Epithelial cell of prostate (primary cell): ENCODE measurements around the gene SRRM3.
"Not testable (repeated sequence)": the region's sequence is repeated elsewhere in the genome, so short reads cannot be mapped to it uniquely, and the experiment has no call there.

Experiments used
- DNase-seq: peaks from one replicate; pipeline ENCODE4 v3.0.0-alpha.2; 2011; ENCODE audit warnings: low read depth, low spot score
- H3K27ac ChIP-seq: fragments of 450-650 bp; 2 replicates; pipeline ENCODE4 v1.5.1; 2017; ENCODE audit warnings: mild to moderate bottlenecking

Gene SRRM3

GRCh38 chr7:76259124-76260093 is 57.7 kb downstream of the SRRM3 start:
- no peak for DNase-seq
- H3K27ac ChIP-seq, result no peak overlapping the region

GRCh38 chr7:76260171-76260703 is 58.5 kb downstream of the SRRM3 start:
- DNase-seq, result no peak

GRCh38 chr7:76261329-76261728 is 59.6 kb downstream of the SRRM3 start:
- H3K27ac ChIP-seq, result no peak overlapping the region
- DNase-seq, result no peak

More at GRCh38 chr7:76260171-76260703, 58.5 kb downstream of the SRRM3 start:
- H3K27ac ChIP-seq, result no peak overlapping the region

- no peak for DNase-seq
- H3K27ac ChIP-seq, result no peak overlapping the region
These were observed 60.2 kb downstream of the SRRM3 start for GRCh38 chr7:76261931-76262330.

DNA sequence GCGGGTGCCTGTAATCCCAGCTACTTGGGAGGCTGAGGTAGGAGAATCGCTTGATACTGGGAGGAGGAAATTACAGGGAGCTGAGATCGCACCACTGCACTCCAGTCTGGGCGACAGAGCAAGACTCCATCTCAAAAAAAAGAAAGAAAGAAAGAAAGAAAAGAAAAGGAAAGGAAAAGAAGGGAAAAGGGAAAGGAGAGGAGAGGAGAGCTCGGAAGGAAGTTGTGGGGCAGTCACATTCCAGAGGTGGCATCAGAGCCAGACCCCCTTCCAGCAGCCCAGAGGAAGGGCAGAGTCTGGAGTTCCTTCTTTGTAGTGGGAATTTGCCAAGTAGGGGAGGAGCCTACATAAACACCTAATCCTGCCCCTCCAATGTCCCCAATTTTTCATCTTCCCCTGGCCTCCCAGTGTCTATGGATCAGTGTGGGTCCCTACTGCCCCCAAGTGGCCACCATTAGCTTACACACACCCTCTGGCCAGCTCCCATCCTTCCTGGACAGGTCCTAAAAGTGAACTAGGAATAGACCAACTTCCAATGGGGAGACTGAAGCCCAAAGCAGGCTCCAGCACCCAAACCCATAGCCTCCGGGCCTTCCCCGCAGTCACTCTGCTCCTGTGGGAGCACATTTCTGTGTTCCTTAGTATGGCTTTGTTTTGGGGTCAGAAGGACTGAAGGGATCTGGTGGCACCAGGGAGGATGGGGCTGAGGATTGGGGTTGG is 61.1 kb downstream of the SRRM3 start:
- peak; percentile 12 for DNase-seq
- no peak overlapping the region for H3K27ac ChIP-seq

DNA sequence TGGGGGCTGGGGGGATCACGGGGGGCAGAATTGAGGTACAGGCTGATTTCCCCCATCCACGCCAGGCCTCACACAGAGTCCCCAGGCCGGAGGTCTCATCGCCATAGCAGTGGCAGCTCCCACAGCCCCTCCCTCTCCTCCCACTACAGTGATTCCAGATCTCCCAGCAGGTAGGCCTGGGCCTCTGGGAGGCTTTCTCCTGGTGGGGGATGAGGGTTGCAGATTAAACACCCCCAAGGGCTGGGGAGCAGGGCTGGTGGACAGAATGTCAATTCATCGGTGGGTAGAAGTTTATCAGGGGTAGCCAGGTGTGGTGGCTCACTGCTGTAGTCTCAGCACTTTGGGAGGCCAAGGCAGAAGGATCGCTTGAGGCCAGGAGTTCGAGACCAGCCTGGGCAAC is 63.6 kb downstream of the SRRM3 start:
- H3K27ac ChIP-seq, result no peak overlapping the region
- no peak for DNase-seq

- no peak for DNase-seq
- no peak overlapping the region for H3K27ac ChIP-seq
These were observed 65.6 kb downstream of the SRRM3 start for GRCh38 chr7:76267107-76267893.

DNA sequence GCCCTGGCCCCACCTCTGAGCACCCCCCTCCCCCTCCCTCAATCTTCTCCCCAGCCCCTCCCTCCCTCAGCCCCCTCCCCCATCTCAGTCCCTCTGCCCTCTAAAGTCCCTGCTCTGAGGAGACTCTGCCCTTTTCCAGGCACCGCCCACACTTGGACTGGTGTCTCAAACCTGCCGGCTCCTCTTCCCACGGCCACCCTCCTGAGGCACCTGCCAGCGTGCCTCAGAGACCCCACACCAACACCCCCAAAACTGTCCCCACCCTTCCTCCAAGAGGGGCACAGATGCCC is 66.1 kb downstream of the SRRM3 start:
- H3K27ac ChIP-seq, result no peak overlapping the region
- no peak for DNase-seq

- no peak for DNase-seq
- no peak overlapping the region for H3K27ac ChIP-seq
These were observed 66.7 kb downstream of the SRRM3 start for GRCh38 chr7:76268376-76268775.

DNA sequence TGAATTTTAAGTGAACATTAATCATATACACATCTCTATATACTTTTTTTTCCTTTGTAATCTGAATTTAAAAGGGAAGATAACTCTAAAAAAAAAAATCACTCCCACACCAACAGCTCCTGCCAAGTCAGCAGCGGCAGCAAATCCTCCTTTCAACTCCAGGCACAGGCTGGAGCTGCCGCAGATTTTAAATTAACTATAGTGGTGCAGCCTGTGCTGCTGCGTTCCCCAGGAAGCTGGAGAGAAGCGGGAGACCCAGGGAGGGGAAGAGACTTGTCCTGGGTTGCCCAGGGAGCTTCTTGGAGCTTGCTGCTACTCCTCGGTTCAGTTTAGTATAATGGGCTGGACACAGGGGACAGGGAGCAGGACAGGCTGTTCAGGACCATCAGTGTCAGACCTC is 68.2 kb downstream of the SRRM3 start:
- DNase-seq, result no peak
- no peak overlapping the region for H3K27ac ChIP-seq

DNA sequence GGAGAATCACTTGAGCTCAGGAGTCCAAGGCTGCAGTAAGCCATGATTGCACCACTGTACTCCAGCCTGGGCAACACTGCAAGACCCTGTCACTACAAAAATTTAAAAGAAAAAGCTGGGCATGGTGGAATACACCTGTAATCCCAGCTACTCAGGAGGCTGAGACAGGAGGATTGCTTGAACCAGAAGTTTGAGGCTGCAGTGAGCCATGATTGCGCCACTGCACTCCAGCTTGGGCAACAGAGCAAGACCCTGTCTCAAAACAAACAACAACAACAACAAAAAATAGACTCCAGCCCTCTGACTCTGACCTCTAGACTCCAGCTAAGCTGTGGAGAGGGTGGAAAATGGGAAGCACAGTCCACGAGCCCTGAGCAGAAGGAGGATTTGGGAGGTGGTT is 69.7 kb downstream of the SRRM3 start:
- H3K27ac ChIP-seq, DNase-seq: not testable (repeated sequence)

DNA sequence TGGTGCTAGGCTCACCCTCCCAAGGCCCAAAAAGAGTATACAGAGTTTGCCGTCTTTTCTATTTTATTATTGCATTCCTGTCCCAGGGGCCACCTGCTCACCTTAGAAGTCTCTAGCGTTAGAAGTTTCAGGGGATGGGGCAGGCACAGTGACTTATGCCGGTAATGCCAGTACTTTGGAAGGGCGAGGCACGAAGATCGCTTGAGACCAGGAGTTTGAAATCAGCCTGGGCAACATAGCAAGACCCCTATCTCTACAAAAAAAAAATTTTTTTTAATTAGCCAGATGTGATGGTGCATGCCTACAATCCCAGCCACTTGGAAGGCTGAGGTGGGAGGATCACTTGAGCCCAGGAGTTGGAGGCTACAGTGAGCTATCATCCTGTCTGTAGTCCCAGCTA is 70.4 kb downstream of the SRRM3 start:
- H3K27ac ChIP-seq, result no peak overlapping the region
- DNase-seq, result no peak

DNA sequence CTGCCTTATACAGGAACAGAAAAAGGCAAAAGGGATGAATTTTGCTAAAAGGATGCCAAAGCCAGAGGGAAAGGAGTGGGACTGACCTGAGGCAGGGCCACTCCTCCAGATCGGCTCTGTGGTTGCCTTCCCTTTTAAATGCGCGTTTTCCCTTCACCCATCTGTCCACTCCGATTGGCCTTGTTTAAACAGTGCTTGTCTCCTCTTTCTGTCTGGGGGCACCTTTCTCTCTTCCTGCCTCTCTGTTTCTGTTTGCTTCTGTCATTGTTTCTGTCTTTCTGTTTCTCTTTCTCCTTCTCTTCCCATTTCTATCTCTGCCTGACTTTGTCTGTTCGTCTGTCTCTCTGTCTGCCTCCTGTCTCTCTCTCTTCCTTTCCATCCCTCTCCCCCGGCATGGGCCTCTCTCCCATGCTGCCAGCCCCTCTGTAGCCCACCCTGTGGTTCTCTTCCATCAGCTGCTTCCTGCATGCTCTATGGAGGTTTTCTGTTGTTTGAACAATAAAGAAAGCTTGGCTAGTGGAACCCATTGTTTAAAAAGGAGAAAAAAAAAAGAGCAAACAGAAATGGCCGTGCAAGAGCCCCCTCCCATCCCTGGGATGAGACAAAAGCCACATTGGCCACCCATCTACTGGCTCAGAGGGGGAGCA is 71.3 kb downstream of the SRRM3 start:
- no peak for DNase-seq
- no peak overlapping the region for H3K27ac ChIP-seq

DNA sequence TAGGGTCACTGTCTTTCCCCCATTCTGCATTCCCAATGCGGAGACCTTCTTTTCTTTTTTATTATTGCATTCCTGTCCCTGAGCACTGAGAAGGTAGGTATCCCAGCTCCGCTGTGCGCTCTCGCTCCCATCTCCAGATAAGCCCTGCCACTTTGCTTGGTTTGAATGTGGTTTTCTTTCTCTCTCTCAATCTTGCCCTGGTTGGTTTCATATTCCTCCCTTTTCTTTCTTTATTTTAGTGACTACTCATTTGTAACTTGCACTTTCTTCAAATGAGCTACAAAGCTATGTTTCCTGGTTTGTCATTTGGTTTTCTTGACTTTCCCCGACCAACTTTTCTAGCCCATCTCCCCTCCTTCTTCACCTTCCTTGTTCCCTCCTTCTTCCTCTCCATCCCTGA is 71.8 kb downstream of the SRRM3 start:
- no peak for DNase-seq
- no peak overlapping the region for H3K27ac ChIP-seq

GRCh38 chr7:76278540-76278939 is 76.8 kb downstream of the SRRM3 start:
- no peak for DNase-seq
- no peak overlapping the region for H3K27ac ChIP-seq

GRCh38 chr7:76280408-76280807 is 78.7 kb downstream of the SRRM3 start:
- no peak overlapping the region for H3K27ac ChIP-seq
- no peak for DNase-seq

DNA sequence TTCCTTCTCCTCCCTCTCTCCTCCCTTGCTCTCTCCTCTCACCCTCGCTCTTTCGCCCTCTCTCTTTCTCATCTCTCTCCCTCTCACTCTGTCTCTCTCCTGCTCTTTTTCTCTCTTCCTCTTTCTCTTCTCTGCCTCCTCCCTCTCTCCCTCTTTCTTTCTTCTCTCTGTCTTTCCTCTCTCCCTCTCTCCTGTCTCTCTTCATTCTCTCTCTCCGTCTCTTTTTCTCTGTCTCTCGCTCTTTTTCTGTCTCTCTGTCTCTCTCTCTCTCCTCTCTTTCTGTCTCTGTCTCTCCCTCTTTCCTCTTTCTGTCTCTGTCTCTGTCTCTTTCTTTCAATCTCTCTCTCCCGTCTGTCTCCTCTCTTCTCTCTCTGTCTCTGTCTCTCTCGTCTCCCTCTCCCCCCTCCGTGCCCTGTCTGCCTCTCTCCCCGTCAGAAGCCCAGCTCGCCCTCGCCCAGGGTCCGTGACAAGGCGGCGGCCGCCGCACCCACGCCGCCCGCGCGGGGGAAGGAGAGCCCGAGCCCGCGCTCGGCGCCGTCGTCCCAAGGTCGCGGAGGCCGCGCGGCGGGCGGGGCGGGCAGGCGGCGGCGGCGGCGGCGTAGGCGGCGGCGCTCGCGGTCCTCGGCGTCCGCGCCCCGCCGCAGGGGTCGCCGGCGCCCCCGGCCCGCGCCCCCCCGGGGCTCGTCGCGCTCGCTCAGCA is 79.5 kb downstream of the SRRM3 start:
- no peak overlapping the region for H3K27ac ChIP-seq
- no peak for DNase-seq

DNA sequence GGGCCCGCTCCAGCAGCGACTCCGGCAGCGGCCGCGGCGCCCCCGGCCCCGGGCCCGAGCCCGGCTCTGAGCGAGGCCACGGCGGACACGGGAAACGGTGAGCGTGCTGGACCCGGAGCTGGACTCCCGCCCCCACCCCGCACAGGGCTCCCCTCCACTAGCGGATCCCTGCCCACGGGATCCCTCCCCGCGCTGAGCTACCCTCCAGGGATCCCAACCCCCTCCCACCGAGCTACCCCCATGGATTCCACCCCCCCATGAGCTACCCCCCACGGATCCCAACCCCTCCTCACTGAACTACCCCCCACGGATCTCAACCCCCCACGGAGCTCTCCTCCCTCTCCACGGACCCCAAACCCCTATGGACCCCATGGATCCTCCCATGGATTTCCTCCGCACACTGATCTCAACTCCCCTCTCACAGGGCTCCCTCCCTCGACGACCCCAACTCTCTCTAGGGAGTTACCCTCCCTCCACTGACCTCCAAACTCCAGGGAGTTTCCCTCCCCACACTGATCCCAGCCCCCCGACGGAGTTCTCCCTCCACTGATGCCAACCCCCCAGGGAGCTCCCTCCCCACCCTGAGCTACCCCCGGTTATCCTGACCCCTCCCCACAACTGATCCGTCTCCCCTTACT is 80.1 kb downstream of the SRRM3 start:
- no peak overlapping the region for H3K27ac ChIP-seq
- no peak for DNase-seq
